ENCODE data around the gene C1GALT1. TPM values are rescaled to one million over a fixed set of nuclear protein-coding genes. Genes with fewer than 3 reads are reported as not detected.
A peak's percentile ranks its signal among the peaks of the same experiment; 100 is the strongest.

C1GALT1 gene
- total RNA-seq, 1 experiment from 2014 or later: 81.5 TPM

DNA sequence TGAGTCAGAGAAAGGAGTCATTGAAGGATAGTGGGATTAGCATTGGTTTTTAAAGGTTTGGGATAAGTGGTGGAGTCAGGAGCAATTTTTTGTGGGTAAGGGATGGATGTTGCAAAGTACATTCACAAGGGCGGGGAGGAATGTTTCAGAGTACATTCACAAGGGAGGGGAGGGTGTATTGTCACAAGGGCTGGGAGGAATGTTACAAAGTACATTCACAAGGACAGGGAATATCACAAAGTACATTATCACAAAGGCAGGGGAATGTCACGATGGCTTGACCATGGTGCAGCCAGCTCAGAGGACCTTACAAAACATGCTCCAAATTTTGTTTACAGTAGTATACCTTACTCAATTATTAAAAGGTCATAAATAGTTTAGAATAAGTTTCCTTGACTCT is 30.3 kb downstream of the C1GALT1 start:
- H3K23me2 ChIP-seq (ENCODE audit: insufficient read length, low read depth, low read length, poor library complexity, severe bottlenecking): no peaks in the 10 kb centered on the region
- no peak overlapping the region for H3K18ac ChIP-seq (ENCODE audit: insufficient read length, low read depth, low read length)
- H3K9ac ChIP-seq (ENCODE audit: extremely low read depth, insufficient read length, low read length): no peak overlapping the region
- peaks cover 59 to 84% of the 10 kb centered on the region in 2 experiments for H3K4me1 Mint-ChIP-seq
- H3K27ac ChIP-seq (ENCODE audit: insufficient read length, low read depth, low read length): no peak overlapping the region
- H2AFZ ChIP-seq (ENCODE audit: low read length): no peak overlapping the region
- peaks cover 37 to 46% (median 43%) of the 10 kb centered on the region in 3 experiments for H3K36me3 Mint-ChIP-seq (ENCODE audit: insufficient read depth in 1 of 3, low read depth in 3 of 3)
- H4K91ac ChIP-seq (ENCODE audit: insufficient read length, low read depth, low read length): no peak overlapping the region
- no peak for DNase-seq
- TF ChIP-seq, protein P1, sequence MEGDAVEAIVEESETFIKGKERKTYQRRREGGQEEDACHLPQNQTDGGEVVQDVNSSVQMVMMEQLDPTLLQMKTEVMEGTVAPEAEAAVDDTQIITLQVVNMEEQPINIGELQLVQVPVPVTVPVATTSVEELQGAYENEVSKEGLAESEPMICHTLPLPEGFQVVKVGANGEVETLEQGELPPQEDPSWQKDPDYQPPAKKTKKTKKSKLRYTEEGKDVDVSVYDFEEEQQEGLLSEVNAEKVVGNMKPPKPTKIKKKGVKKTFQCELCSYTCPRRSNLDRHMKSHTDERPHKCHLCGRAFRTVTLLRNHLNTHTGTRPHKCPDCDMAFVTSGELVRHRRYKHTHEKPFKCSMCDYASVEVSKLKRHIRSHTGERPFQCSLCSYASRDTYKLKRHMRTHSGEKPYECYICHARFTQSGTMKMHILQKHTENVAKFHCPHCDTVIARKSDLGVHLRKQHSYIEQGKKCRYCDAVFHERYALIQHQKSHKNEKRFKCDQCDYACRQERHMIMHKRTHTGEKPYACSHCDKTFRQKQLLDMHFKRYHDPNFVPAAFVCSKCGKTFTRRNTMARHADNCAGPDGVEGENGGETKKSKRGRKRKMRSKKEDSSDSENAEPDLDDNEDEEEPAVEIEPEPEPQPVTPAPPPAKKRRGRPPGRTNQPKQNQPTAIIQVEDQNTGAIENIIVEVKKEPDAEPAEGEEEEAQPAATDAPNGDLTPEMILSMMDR (conservative IDR thresholded peaks at IDR 0.05): no peak
- no peak overlapping the region for H3K4me2 ChIP-seq (ENCODE audit: insufficient read depth, insufficient read length, low read length)
- no peak overlapping the region for H3T11ph ChIP-seq (ENCODE audit: low read length)
- H4K8ac ChIP-seq (replicated peaks; ENCODE audit: insufficient read length, low read depth, low read length): no peak overlapping the region
- no CpG with 5 or more reads among the region's 2 CpGs for WGBS (ENCODE audit: extremely low coverage, insufficient read length, low lambda C conversion rate)
- no peak overlapping the region for H2BK120ac ChIP-seq (ENCODE audit: low read depth, low read length, poor library complexity, severe bottlenecking)
- H2BK15ac ChIP-seq (ENCODE audit: low read depth, low read length): no peak overlapping the region
- H3K4me3 Mint-ChIP-seq: peak overlapping the region in 1 of 2 experiments; percentile 11; a peak in 1 of 5 replicates
- H3K79me1 ChIP-seq (ENCODE audit: insufficient read depth, low read depth, low read length, poor library complexity, severe bottlenecking): peaks cover 4% of the 10 kb centered on the region
- peaks cover 9% of the 10 kb centered on the region; the same call in 1 of the 2 replicates for H3K79me2 ChIP-seq (ENCODE audit: insufficient read depth, low read length)
- no peak overlapping the region for H2BK20ac ChIP-seq (ENCODE audit: low read depth, low read length, poor library complexity, severe bottlenecking)
- no peak overlapping the region for H3K23ac ChIP-seq (ENCODE audit: insufficient read length, low read depth, low read length)
- H3K27me3 ChIP-seq (ENCODE audit: insufficient read depth, low read length): no peaks in the 10 kb centered on the region
- no peak overlapping the region for H4K5ac ChIP-seq (ENCODE audit: insufficient read length, low read depth, low read length)
- H2BK12ac ChIP-seq (ENCODE audit: insufficient read length, low read depth, low read length): no peak overlapping the region
- H3K56ac ChIP-seq (ENCODE audit: insufficient read length, low read depth, low read length): no peak overlapping the region
- no peak overlapping the region for H3K4ac ChIP-seq (ENCODE audit: low read depth, low read length)
- H3K9me3 Mint-ChIP-seq: no peaks in the 10 kb centered on the region; a peak in 1 of 5 replicates
- no peaks in the 10 kb centered on the region for H4K20me1 ChIP-seq (ENCODE audit: control insufficient read depth, insufficient read depth, insufficient read length)
- no peak overlapping the region for H2AK5ac ChIP-seq (ENCODE audit: insufficient read length, low read length)
- no peaks in the 10 kb centered on the region for H3K27me3 Mint-ChIP-seq (ENCODE audit: low read depth)
- H3K4me1 ChIP-seq (ENCODE audit: insufficient read depth, low read length): peaks cover 4% of the 10 kb centered on the region; the same call in 1 of the 2 replicates
- H2BK5ac ChIP-seq (ENCODE audit: insufficient read length, low read length): no peak overlapping the region
- H3K27ac Mint-ChIP-seq: peak overlapping the region; percentile 49 to 92 (median 91); a peak in 6 of 7 replicates
- H3K14ac ChIP-seq (ENCODE audit: insufficient read depth, low read length): no peak overlapping the region
- no peaks in the 10 kb centered on the region for H3K9me3 ChIP-seq (ENCODE audit: control insufficient read depth, low read depth, low read length)
